Chondrocyte (in vitro differentiated cells): ENCODE data around the gene NMNAT2. TPM values are rescaled to one million over a fixed set of nuclear protein-coding genes. Genes with fewer than 3 reads are reported as not detected.
A peak's percentile ranks its signal among the peaks of the same experiment; 100 is the strongest.

Experiments used
- DNase-seq: peaks from one replicate; pipeline ENCODE4 v3.0.0; 2021; ENCODE audit warnings: mixed read lengths, low spot score
- H3K27ac Mint-ChIP-seq: one replicate; pipeline ENCODE4 v1.8.0; 2021; ENCODE audit warnings: mild to moderate bottlenecking, moderate library complexity, mixed read lengths; ENCODE audit not compliant: unreplicated experiment
- H3K27me3 Mint-ChIP-seq: 2 replicates; pipeline ENCODE4 v1.8.0; 2021; ENCODE audit warnings: low read depth, mixed read lengths
- H3K36me3 Mint-ChIP-seq: 2 replicates; pipeline ENCODE4 v1.8.0; 2021; ENCODE audit warnings: low read depth, mixed read lengths
- H3K4me1 Mint-ChIP-seq: 2 replicates; pipeline ENCODE4 v1.8.0; 2021; ENCODE audit warnings: low read depth, mild to moderate bottlenecking, mixed read lengths
- H3K4me3 Mint-ChIP-seq: one replicate; pipeline ENCODE4 v1.8.0; 2021; ENCODE audit warnings: mild to moderate bottlenecking, moderate library complexity, mixed read lengths; ENCODE audit not compliant: unreplicated experiment
- H3K9me3 Mint-ChIP-seq: 2 replicates; pipeline ENCODE4 v1.8.0; 2021; ENCODE audit warnings: low read depth, mixed read lengths
- CTCF ChIP-seq: fragments of 200-600 bp; sonication (generic); IDR thresholded peaks from 2 replicates; pipeline ENCODE4 v1.5.0; 2021; ENCODE audit warnings: antibody characterized with exemption, mild to moderate bottlenecking, moderate library complexity
- total RNA-seq: library from RNA; stranded (reverse); gene quantifications from 3 replicates; pipeline ENCODE4 v1.2.1, GENCODE V29; 2021

NMNAT2 gene
- total RNA-seq, 1 donor from 2014 or later = 5.5 TPM

DNA sequence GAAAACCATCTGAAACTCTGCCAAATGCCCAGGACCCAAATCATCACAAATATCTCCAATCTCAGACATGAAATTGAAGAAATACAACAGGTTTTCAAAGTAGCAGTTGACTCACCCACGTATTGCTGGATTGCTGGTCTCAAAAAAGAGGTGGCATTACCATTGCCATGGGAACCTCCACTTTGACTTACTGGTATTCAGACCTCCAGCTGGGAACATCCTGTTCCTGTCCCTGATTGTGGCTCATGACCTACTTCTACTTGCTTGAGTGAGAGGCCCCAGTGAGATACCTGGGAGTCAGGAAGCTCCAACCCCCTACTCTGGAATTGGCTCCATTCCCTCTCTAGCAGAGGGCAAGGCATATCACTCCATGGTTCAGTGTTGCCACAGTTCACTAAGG, 64.6 kb downstream of the NMNAT2 start:
- peaks cover 2% of the 10 kb centered on the region for H3K36me3 Mint-ChIP-seq
- H3K27me3 Mint-ChIP-seq = peaks cover 3% of the 10 kb centered on the region
- peaks cover 2% of the 10 kb centered on the region for H3K9me3 Mint-ChIP-seq
- H3K4me3 Mint-ChIP-seq = no peak overlapping the region
- no peak for TF ChIP-seq CTCF
- no peak overlapping the region for H3K27ac Mint-ChIP-seq
- peaks cover 29% of the 10 kb centered on the region for H3K4me1 Mint-ChIP-seq
- DNase-seq = no peak

- Mint-ChIP-seq H3K4me1 (peaks cover 36% of the 10 kb centered on the region), H3K9me3 (no peaks in the 10 kb centered on the region), H3K27ac (peak overlapping the region; percentile 79), H3K4me3 (peak overlapping the region; percentile 32), H3K27me3 (no peaks in the 10 kb centered on the region), H3K36me3 (no peaks in the 10 kb centered on the region)
- no peak for DNase-seq
- no peak for TF ChIP-seq CTCF
Observed at GRCh38 chr1:183349201-183349711, 68.9 kb downstream of the NMNAT2 start.

DNA sequence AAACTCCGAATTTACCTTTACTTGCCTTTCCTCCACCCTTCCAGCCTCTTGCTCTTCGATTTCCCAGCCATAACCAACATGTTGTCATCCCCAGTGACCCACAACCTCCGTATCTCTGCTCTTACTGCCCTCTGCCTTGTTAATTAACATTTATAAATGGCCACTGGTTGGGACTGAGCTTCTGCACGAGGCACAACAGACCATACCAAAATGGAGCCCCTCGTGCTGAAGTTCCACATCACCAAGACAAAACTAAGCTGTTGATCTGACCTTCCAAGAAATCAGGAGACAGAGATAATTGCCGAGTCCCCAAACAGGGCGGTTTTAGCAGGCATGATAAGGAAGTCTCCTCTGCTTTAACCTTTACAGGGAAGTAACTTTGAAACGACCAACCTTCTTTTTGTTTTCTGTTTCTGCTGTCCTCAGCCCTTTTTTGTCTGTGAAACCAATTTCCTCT, 71.9 kb downstream of the NMNAT2 start:
- peaks cover 26% of the 10 kb centered on the region for H3K4me1 Mint-ChIP-seq
- no peak for TF ChIP-seq CTCF
- H3K27me3 Mint-ChIP-seq = no peaks in the 10 kb centered on the region
- H3K9me3 Mint-ChIP-seq = no peaks in the 10 kb centered on the region
- no peak overlapping the region for H3K27ac Mint-ChIP-seq
- no peak for DNase-seq
- no peak overlapping the region for H3K4me3 Mint-ChIP-seq
- no peaks in the 10 kb centered on the region for H3K36me3 Mint-ChIP-seq

GRCh38 chr1:183339556-183340167, 78.5 kb downstream of the NMNAT2 start:
- H3K9me3 Mint-ChIP-seq = peaks cover 3% of the 10 kb centered on the region
- no peak overlapping the region for H3K4me3 Mint-ChIP-seq
- H3K27ac Mint-ChIP-seq = no peak overlapping the region
- DNase-seq = no peak
- no peaks in the 10 kb centered on the region for H3K27me3 Mint-ChIP-seq
- H3K36me3 Mint-ChIP-seq = no peaks in the 10 kb centered on the region
- peaks cover 9% of the 10 kb centered on the region for H3K4me1 Mint-ChIP-seq
- TF ChIP-seq CTCF = no peak

DNA sequence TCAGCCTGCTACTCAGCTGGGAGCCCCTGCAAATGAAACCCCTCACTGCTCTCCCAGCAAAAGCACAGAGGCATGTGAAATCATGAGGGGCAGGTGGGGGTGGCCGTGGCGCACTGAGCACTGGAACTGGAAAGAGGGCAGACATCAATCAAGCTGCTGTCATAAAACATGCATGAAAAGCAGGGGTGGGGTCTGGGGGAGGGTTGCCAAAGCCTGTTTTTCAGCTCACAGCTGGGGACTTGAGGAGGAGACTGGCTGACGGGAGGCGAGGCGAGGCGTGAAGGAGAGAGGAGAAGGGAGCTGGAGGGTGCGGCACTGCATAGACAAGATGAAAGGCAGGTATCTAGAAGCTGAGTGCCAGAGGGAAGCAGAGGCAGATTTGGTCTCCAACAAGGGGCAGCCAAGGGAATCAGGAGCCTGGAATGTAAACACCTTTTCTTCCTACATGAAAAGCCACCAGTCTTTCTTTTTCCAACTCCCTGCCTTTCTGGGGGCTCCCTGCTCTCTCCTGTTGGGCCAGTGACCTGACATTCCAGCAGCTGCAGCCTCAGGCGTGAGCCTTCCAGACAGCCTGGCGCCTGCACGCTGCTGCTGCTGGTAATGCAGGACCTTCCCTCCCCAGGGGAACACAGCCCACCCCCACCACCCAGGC, 87.0 kb downstream of the NMNAT2 start:
- Mint-ChIP-seq H3K4me3 (no peak overlapping the region), H3K27ac (peak overlapping the region; percentile 64), H3K36me3 (no peaks in the 10 kb centered on the region), H3K4me1 (peaks cover 56% of the 10 kb centered on the region), H3K27me3 (no peaks in the 10 kb centered on the region), H3K9me3 (no peaks in the 10 kb centered on the region)
- TF ChIP-seq CTCF = peak; percentile 22
- DNase-seq = no peak
